K562 (cell line): ENCODE measurements around the gene NR3C2. TPM values are rescaled to one million over a fixed set of nuclear protein-coding genes. Genes with fewer than 3 reads are reported as not detected.

ENCODE experiments used
- ATAC-seq: fragments of 200-7000 bp; cut with Tn5 transposase; 3 replicates; pipeline ENCODE4 v1.9.1; 2020; ENCODE audit warnings: moderate library complexity
- BruUV-seq: library from RNA; stranded (reverse); fragments of 400-500 nt; replicated peaks from 2 replicates; lab custom pipeline; 2021; lab: Mats Ljungman, UMichigan
- CTCF ChIA-PET: fragments of 300-600 bp; formaldehyde crosslinking; extraction: SDS; loops from one replicate; lab custom pipeline; 2021; ENCODE audit warnings: low intra/inter-chr PET ratio; lab: Yijun Ruan, JAX
- POLR2A ChIA-PET: fragments of 300-600, 350-650 bp; sonication (Branson Sonifier 250); formaldehyde crosslinking; extraction: SDS; loops from one replicate; lab custom pipeline; 2021; ENCODE audit warnings: antibody characterized with exemption, inconsistent platforms; lab: Yijun Ruan, JAX
- DNase-seq, 4 experiments: peaks; one replicate each; pipeline versions ENCODE4 v3.0.0 to v3.0.0-alpha.2; 2011 to 2018; ENCODE audit warnings: low spot score in 3 of 4, mixed read lengths in 3 of 4; ENCODE audit errors: extremely low read depth in 1 of 4
- FAIRE-seq: peaks from 2 replicates; lab custom pipeline; 2011; peaks lifted over from hg19 to GRCh38; lab: Jason Lieb, UNC
- H2AFZ ChIP-seq: 2 replicates; pipeline ENCODE4 v1.6.0; 2011; ENCODE audit warnings: low read depth, low read length, control low read depth, inconsistent platforms
- H3K27ac ChIP-seq: fragments of 200-600 bp; 3 replicates; pipeline ENCODE4 v1.8.0; 2011; ENCODE audit warnings: low read depth, mild to moderate bottlenecking, control low read depth, inconsistent platforms, low read length, moderate library complexity, mixed read lengths; ENCODE audit errors: extremely low read depth
- H3K27me3 ChIP-seq, 2 experiments: fragments of 300-600 bp in 1 of 2; 2 replicates in 1 of 2; 3 replicates in 1 of 2; pipeline versions ENCODE4 v1.6.0 to v1.8.0; 2011; ENCODE audit warnings: inconsistent platforms in 2 of 2, low read length in 2 of 2, mild to moderate bottlenecking in 1 of 2, mixed read lengths in 1 of 2, moderate library complexity in 1 of 2; ENCODE audit not compliant: control insufficient read depth in 2 of 2, insufficient read depth in 2 of 2
- H3K36me3 ChIP-seq: fragments of 300-600 bp; 3 replicates; pipeline ENCODE4 v1.8.0; 2011; ENCODE audit warnings: mild to moderate bottlenecking, low read length, inconsistent platforms; ENCODE audit not compliant: control insufficient read depth, insufficient read depth
- H3K4me1 ChIP-seq, 2 experiments: fragments of 200-600 bp in 1 of 2; replicated peaks in 1 of 2; 2 replicates in 1 of 2; 3 replicates in 1 of 2; pipeline versions ENCODE4 v1.5.1 to v1.8.0; 2011; ENCODE audit warnings: inconsistent platforms in 2 of 2, low read length in 2 of 2, mild to moderate bottlenecking in 1 of 2, mixed read lengths in 1 of 2, moderate library complexity in 1 of 2; ENCODE audit not compliant: control insufficient read depth in 2 of 2, insufficient read depth in 2 of 2
- H3K4me2 ChIP-seq: 2 replicates; pipeline ENCODE4 v1.6.1; 2011; ENCODE audit warnings: low read length, control low read depth, inconsistent platforms, mixed read lengths; ENCODE audit not compliant: insufficient read depth
- H3K4me3 ChIP-seq: fragments of 200-600 bp; sonication (generic), shearing (Covaris generic); 2 replicates; pipeline ENCODE4 v1.5.1; 2016; ENCODE audit warnings: control low read depth, inconsistent platforms
- H3K79me2 ChIP-seq: fragments of 200-600 bp; 3 replicates; pipeline ENCODE4 v1.8.0; 2011; ENCODE audit warnings: low read length, inconsistent platforms; ENCODE audit not compliant: control insufficient read depth, insufficient read depth
- H3K9ac ChIP-seq, 2 experiments: 2 replicates each; pipeline versions ENCODE4 v1.6.0 to v1.6.1; 2011; ENCODE audit warnings: low read depth in 2 of 2, low read length in 2 of 2, control low read depth in 1 of 2, inconsistent platforms in 1 of 2, mild to moderate bottlenecking in 1 of 2, mixed read lengths in 1 of 2; ENCODE audit not compliant: insufficient read depth in 1 of 2
- H3K9me1 ChIP-seq: one replicate; pipeline ENCODE4 v1.6.0; 2011; ENCODE audit warnings: inconsistent platforms, mild to moderate bottlenecking, low read length, moderate library complexity; ENCODE audit not compliant: control insufficient read depth, insufficient read depth
- H3K9me3 ChIP-seq: replicated peaks from 2 replicates; pipeline ENCODE4 v1.5.1; 2011; ENCODE audit warnings: low read depth, low read length, inconsistent platforms; ENCODE audit not compliant: control insufficient read depth, insufficient read depth
- H4K20me1 ChIP-seq: replicated peaks from 2 replicates; pipeline ENCODE4 v1.6.1; 2011; ENCODE audit warnings: low read length, inconsistent platforms, mixed read lengths; ENCODE audit not compliant: control insufficient read depth, insufficient read depth
- ASH1L ChIP-seq: fragments of 450-650 bp; IDR thresholded peaks from 2 replicates; pipeline ENCODE4 v1.6.1; 2018; ENCODE audit warnings: borderline replicate concordance, mild to moderate bottlenecking, low read depth; ENCODE audit not compliant: partially characterized antibody
- CC2D1A ChIP-seq: fragments of 450-650 bp; IDR thresholded peaks from 2 replicates; pipeline ENCODE4 v1.6.1; 2017; ENCODE audit warnings: mild to moderate bottlenecking
- DMBX1 ChIP-seq: fragments of 250-450 bp; sonication (Bioruptor Pico); IDR thresholded peaks from 2 replicates; pipeline ENCODE4 v1.8.0; 2022; ENCODE audit warnings: inconsistent platforms, mild to moderate bottlenecking, moderate library complexity, borderline replicate concordance
- E2F3 ChIP-seq: fragments of 250-450 bp; sonication (Bioruptor Pico); IDR thresholded peaks from 2 replicates; pipeline ENCODE4 v1.4.0; 2020; ENCODE audit warnings: mild to moderate bottlenecking
- GTF2E2 ChIP-seq: fragments of 200-800 bp; sonication (Bioruptor generic); IDR thresholded peaks from 2 replicates; pipeline ENCODE4 v1.6.1; 2016; ENCODE audit warnings: missing genetic modification characterization, missing compliant biosample characterization
- HMG20B ChIP-seq: fragments of 250-450 bp; sonication (Bioruptor Pico); IDR thresholded peaks from 2 replicates; pipeline ENCODE4 v1.5.0; 2021; ENCODE audit warnings: mild to moderate bottlenecking
- HNRNPH1 ChIP-seq: fragments of 200-400 bp; formaldehyde crosslinking; optimal IDR thresholded peaks from 2 replicates; pipeline ENCODE3; 2017; ENCODE audit warnings: low read depth, mild to moderate bottlenecking, low read length, moderate library complexity
- KDM5B ChIP-seq: fragments of 200-600 bp; sonication (generic); IDR thresholded peaks from 2 replicates; pipeline ENCODE4 v1.6.1; 2012; ENCODE audit warnings: low read depth, mild to moderate bottlenecking, moderate library complexity, low read length, control low read depth, inconsistent platforms; ENCODE audit not compliant: insufficient replicate concordance
- MYBL2 ChIP-seq, 2 experiments: fragments of 450-650 bp in 1 of 2; sonication (generic) in 1 of 2; formaldehyde crosslinking in 1 of 2; IDR thresholded peaks; 2 replicates each; pipeline versions ENCODE4 v1.6.1 to v1.8.1; 2017 to 2022; ENCODE audit warnings: borderline replicate concordance in 1 of 2, inconsistent platforms in 1 of 2, low read depth in 1 of 2, mild to moderate bottlenecking in 1 of 2, missing genetic modification reagents in 1 of 2, moderate library complexity in 1 of 2
- RBBP5 ChIP-seq: fragments of 200-600 bp; sonication (generic); IDR thresholded peaks from 2 replicates; pipeline ENCODE4 v1.6.1; 2012; ENCODE audit warnings: borderline replicate concordance, mild to moderate bottlenecking, low read length, control low read depth, inconsistent platforms; ENCODE audit not compliant: insufficient read depth, poor library complexity, severe bottlenecking
- ZC3H11A ChIP-seq: IDR thresholded peaks from 2 replicates; pipeline ENCODE4 v1.6.1; 2012; ENCODE audit warnings: low read depth, low read length, improper control_type of control experiment
- ZNF3 ChIP-seq: fragments of 250-450 bp; sonication (Bioruptor Pico); IDR thresholded peaks from 2 replicates; pipeline ENCODE4 v1.5.0; 2021; ENCODE audit warnings: mild to moderate bottlenecking, moderate library complexity
- ZNF384 ChIP-seq: IDR thresholded peaks from 2 replicates; pipeline ENCODE4 v1.6.1; 2012; ENCODE audit warnings: low read depth, low read length, improper control_type of control experiment
- WGBS: fragments of 100-300 bp; shearing (Covaris generic); methylation state at CpG from one replicate; pipeline ENCODE4 v1.1.6; 2016; ENCODE audit warnings: low coverage, mixed read lengths; ENCODE audit not compliant: insufficient coverage; ENCODE audit errors: missing lambda C conversion rate; 5-methylcytosine and 5-hydroxymethylcytosine counted together
- in situ Hi-C: fragments of 300-500 bp; cut with MboI; formaldehyde crosslinking; loops from 4 replicates; pipeline ENCODE4 v1.15.0; 2018; ENCODE audit warnings: inconsistent platforms, mixed read lengths
- intact Hi-C: fragments of 100-400 bp; cut with micrococcal nuclease; formaldehyde crosslinking; loops from 2 replicates; pipeline ENCODE4 v1.14.2; 2022
- polyA plus RNA-seq, 8 experiments: library from polyadenylated mRNA; depleted of rRNA in 4 of 8; stranded (reverse) in 5 of 8; unstranded in 3 of 8; fragments of >200 nt; fragmentation: Nextera tagmentation in 2 of 8; fragmentation: Illumina TruSeq in 1 of 8; extraction: Ambion mirVana in 2 of 8; extraction: Trizol in 1 of 8; gene quantifications; 2 replicates each; pipeline versions ENCODE4 v1.2.1 to v1.2.3, GENCODE V29; 2011 to 2014; ENCODE audit warnings: inconsistent platforms in 1 of 8, missing spikeins in 1 of 8
- total RNA-seq, 7 experiments: library from RNA; depleted of rRNA in 6 of 7; stranded (reverse); fragments of >200 nt in 6 of 7; fragmentation: Illumina TruSeq in 2 of 7; extraction: Trizol in 2 of 7; gene quantifications; 2 replicates each; pipeline versions ENCODE4 v1.2.1 to v1.2.3, GENCODE V29; 2011 to 2021; ENCODE audit warnings: low replicate concordance in 1 of 7
- TF ChIP-seq, protein P1 (sequence below): fragments of 250-450 bp; sonication (Bioruptor Pico); IDR thresholded peaks from 2 replicates; pipeline ENCODE4 v1.9.0; 2021; ENCODE audit warnings: mild to moderate bottlenecking, inconsistent platforms
- TF ChIP-seq, protein P2 (sequence below): fragments of 450-650 bp; formaldehyde crosslinking; IDR thresholded peaks from 2 replicates; pipeline ENCODE4 v1.4.0; 2022; ENCODE audit warnings: missing genetic modification characterization

Gene NR3C2
- total and polyA plus RNA-seq, 9 of the 15 experiments (the other 6 are each of a cell fraction or from before 2014, with no cell fraction given): 0.01 to 0.28 (median 0.16) TPM; not detected in 2

DNA sequence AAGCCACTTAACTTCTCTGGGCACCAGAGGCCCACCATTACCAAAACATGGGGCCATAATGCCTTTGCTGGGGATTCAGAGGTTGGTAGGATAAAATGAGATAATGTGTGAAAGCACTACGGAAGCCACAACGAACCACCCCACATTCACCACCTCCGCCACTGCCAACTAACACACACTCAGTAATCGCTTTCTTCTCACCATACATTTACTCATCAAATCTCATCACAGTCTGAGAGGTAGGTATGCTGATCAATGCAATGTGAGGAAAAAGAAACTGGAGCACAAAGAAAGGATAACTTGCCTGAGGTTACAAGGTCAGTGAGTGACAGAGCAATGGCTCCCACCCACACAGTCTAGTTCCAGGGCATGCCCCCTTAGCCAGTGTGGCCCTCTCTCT is 257.3 kb downstream of the NR3C2 start (continued):
- TF ChIP-seq, protein P1, sequence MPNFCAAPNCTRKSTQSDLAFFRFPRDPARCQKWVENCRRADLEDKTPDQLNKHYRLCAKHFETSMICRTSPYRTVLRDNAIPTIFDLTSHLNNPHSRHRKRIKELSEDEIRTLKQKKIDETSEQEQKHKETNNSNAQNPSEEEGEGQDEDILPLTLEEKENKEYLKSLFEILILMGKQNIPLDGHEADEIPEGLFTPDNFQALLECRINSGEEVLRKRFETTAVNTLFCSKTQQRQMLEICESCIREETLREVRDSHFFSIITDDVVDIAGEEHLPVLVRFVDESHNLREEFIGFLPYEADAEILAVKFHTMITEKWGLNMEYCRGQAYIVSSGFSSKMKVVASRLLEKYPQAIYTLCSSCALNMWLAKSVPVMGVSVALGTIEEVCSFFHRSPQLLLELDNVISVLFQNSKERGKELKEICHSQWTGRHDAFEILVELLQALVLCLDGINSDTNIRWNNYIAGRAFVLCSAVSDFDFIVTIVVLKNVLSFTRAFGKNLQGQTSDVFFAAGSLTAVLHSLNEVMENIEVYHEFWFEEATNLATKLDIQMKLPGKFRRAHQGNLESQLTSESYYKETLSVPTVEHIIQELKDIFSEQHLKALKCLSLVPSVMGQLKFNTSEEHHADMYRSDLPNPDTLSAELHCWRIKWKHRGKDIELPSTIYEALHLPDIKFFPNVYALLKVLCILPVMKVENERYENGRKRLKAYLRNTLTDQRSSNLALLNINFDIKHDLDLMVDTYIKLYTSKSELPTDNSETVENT (CRISPR knock-in tag): no peak
- no peak for TF ChIP-seq GTF2E2 (tag)
- no peak for TF ChIP-seq RBBP5

DNA sequence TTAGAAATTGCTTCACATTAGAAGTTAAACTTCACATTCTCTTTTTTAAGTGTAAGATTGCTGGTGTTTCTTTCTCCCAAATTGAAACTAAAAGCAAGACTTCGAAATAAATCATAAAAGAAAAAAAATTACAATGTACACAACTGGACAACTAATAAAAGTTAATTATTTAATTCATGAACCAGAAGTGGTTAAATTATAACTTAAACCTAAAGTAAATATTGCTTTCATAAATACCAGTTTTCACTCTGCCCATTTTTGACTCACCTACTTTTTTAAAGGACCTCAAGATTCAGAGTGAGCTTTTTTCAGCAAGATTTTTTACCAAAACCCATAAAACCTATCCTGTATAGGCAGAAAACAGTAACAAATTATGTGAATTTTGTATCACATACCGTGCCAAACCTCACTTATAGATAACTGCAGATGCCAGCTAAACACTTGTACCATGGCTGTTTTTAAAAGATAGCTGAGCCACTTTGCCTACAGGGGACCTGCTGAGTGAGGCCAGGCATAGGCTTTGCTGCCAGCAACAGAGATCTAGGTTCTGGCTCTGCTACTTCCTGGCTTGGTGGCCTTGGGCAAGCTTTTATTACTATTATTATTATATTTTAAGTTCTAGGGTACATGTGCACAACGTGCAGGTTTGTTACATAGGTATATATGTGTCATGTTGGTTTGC is 259.8 kb downstream of the NR3C2 start:
- no peak overlapping the region for H3K27ac ChIP-seq
- no TSS peak for BruUV-seq
- TF ChIP-seq ZNF3 (CRISPR knock-in tag) (no peak), HMG20B (CRISPR knock-in tag) (no peak), ZNF384 (no peak), MYBL2 (IDR thresholded peaks at IDR 0.05; ENCODE audit: low read depth) (no peak), MYBL2 (CRISPR knock-in tag; IDR thresholded peaks at IDR 0.05; ENCODE audit: borderline replicate concordance) (no peak), DMBX1 (no peak), CC2D1A (no peak), KDM5B (no peak), ZC3H11A (no peak), HNRNPH1 (no peak), E2F3 (CRISPR knock-in tag) (no peak), ASH1L (no peak)
- TF ChIP-seq, protein P2, sequence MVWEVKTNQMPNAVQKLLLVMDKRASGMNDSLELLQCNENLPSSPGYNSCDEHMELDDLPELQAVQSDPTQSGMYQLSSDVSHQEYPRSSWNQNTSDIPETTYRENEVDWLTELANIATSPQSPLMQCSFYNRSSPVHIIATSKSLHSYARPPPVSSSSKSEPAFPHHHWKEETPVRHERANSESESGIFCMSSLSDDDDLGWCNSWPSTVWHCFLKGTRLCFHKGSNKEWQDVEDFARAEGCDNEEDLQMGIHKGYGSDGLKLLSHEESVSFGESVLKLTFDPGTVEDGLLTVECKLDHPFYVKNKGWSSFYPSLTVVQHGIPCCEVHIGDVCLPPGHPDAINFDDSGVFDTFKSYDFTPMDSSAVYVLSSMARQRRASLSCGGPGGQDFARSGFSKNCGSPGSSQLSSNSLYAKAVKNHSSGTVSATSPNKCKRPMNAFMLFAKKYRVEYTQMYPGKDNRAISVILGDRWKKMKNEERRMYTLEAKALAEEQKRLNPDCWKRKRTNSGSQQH (CRISPR knock-in tag): no peak
- TF ChIP-seq, all 486 proteins: peak for 0
- H3K27me3 ChIP-seq: no peaks in the 10 kb centered on the region
- no peak overlapping the region for H3K4me3 ChIP-seq
- no peak overlapping the region for H3K9ac ChIP-seq
- no peak for ATAC-seq
- no peaks in the 10 kb centered on the region for H3K36me3 ChIP-seq
- H3K4me1 ChIP-seq: no peaks in the 10 kb centered on the region
- H3K79me2 ChIP-seq: no peaks in the 10 kb centered on the region
- no peak overlapping the region for H3K4me2 ChIP-seq
- intact Hi-C loops (no loop called here), in situ Hi-C loops (no loop called here)
- no peaks in the 10 kb centered on the region for H3K9me3 ChIP-seq
- ChIA-PET CTCF (no interaction called here), POLR2A (no interaction called here)
- no peak overlapping the region for H2AFZ ChIP-seq
- no peaks in the 10 kb centered on the region for H4K20me1 ChIP-seq
- no peaks in the 10 kb centered on the region for H3K9me1 ChIP-seq
- no peak for FAIRE-seq
- DNase-seq: no peak
- WGBS: 2% methylated on average over 3 of the region's 3 CpGs
